HepG2 (cell line): ENCODE measurements around the gene ABCA2. TPM values are rescaled to one million over a fixed set of nuclear protein-coding genes. Genes with fewer than 3 reads are reported as not detected.

Experiments
- CCDC6 ChIP-seq: sonication (generic); formaldehyde crosslinking; IDR thresholded peaks from 2 replicates; pipeline ENCODE4 v1.8.1; 2022; ENCODE audit warnings: mild to moderate bottlenecking, missing genetic modification reagents, moderate library complexity
- HDAC6 ChIP-seq: fragments of 200-600 bp; sonication (generic); IDR thresholded peaks from 2 replicates; pipeline ENCODE4 v1.7.0; 2017; ENCODE audit warnings: mild to moderate bottlenecking, antibody characterized with exemption, low read length, low read depth
- MAX ChIP-seq: IDR thresholded peaks from 2 replicates; pipeline ENCODE4 v1.6.1; 2012; ENCODE audit warnings: inconsistent platforms
- MEF2D ChIP-seq: sonication (generic); formaldehyde crosslinking; IDR thresholded peaks from 2 replicates; pipeline ENCODE4 v1.5.1; 2020; ENCODE audit warnings: mild to moderate bottlenecking, missing genetic modification reagents
- NAIF1 ChIP-seq: sonication (generic); formaldehyde crosslinking; IDR thresholded peaks from 2 replicates; pipeline ENCODE4 v1.5.0; 2020; ENCODE audit warnings: mild to moderate bottlenecking, missing genetic modification reagents, borderline replicate concordance
- PAXIP1 ChIP-seq: sonication (generic); formaldehyde crosslinking; conservative IDR thresholded peaks from 2 replicates; pipeline ENCODE4 v1.4.0; 2020; ENCODE audit warnings: mild to moderate bottlenecking, missing genetic modification reagents, moderate library complexity
- RNF2 ChIP-seq: fragments of 450-650 bp; conservative IDR thresholded peaks from 2 replicates; pipeline ENCODE4 v1.6.1; 2016; ENCODE audit warnings: low read depth
- SIN3A ChIP-seq: IDR thresholded peaks from 2 replicates; pipeline ENCODE4 v1.6.1; 2011; ENCODE audit warnings: low read depth, mild to moderate bottlenecking, control low read depth, low read length, borderline replicate concordance
- TSC22D2 ChIP-seq: sonication (generic); formaldehyde crosslinking; IDR thresholded peaks from 2 replicates; pipeline ENCODE4 v1.5.1; 2020; ENCODE audit warnings: missing genetic modification reagents, mild to moderate bottlenecking, borderline replicate concordance
- YY1 ChIP-seq: IDR thresholded peaks from 2 replicates; pipeline ENCODE4 v1.6.1; 2011; ENCODE audit warnings: low read length, low read depth, moderate library complexity, mild to moderate bottlenecking; ENCODE audit not compliant: insufficient read depth, insufficient replicate concordance
- ZBTB8A ChIP-seq: sonication (generic); formaldehyde crosslinking; IDR thresholded peaks from 2 replicates; pipeline ENCODE4 v1.4.0; 2020; ENCODE audit warnings: mild to moderate bottlenecking, low read depth, missing genetic modification reagents, borderline replicate concordance
- ZNF224 ChIP-seq: sonication (generic); formaldehyde crosslinking; IDR thresholded peaks from 2 replicates; pipeline ENCODE4 v1.5.0; 2020; ENCODE audit warnings: mild to moderate bottlenecking, missing genetic modification reagents
- ZNF431 ChIP-seq: sonication (generic); formaldehyde crosslinking; IDR thresholded peaks from 2 replicates; pipeline ENCODE4 v1.9.0; 2022; ENCODE audit warnings: missing genetic modification reagents, low read depth, mild to moderate bottlenecking, borderline replicate concordance
- ZNF577 ChIP-seq: sonication (generic); formaldehyde crosslinking; IDR thresholded peaks from 2 replicates; pipeline ENCODE4 v1.4.0; 2020; ENCODE audit warnings: mild to moderate bottlenecking, low read depth, missing genetic modification reagents, borderline replicate concordance
- ZNF792 ChIP-seq: IDR thresholded peaks from 2 replicates; pipeline ENCODE4 v1.6.1; 2016
- polyA plus RNA-seq, 8 experiments: library from polyadenylated mRNA; depleted of rRNA in 3 of 8; stranded (reverse) in 7 of 8; unstranded in 1 of 8; fragments of >200 nt; fragmentation: Illumina TruSeq in 4 of 8; extraction: Trizol in 4 of 8; gene quantifications; 2 replicates each; pipeline versions ENCODE4 v1.2.1 to v1.2.3, GENCODE V29; 2011 to 2016; ENCODE audit warnings: low read depth in 4 of 8, missing spikeins in 1 of 8, mixed read lengths in 1 of 8; ENCODE audit not compliant: insufficient read depth in 1 of 8
- total RNA-seq, 5 experiments: library from RNA; depleted of rRNA; stranded (reverse); fragments of >200 nt; fragmentation: Illumina TruSeq; extraction: Trizol; gene quantifications; 2 replicates each; pipeline ENCODE4 v1.2.3, GENCODE V29; 2016; ENCODE audit warnings: low read depth in 1 of 5
- TF ChIP-seq, protein P1 (sequence below): sonication (generic); formaldehyde crosslinking; IDR thresholded peaks from 2 replicates; pipeline ENCODE4 v1.5.0; 2020; ENCODE audit warnings: missing genetic modification reagents
- TF ChIP-seq, protein P2 (sequence below): sonication (generic); formaldehyde crosslinking; IDR thresholded peaks from 2 replicates; pipeline ENCODE4 v1.5.1; 2020; ENCODE audit warnings: missing genetic modification reagents, mild to moderate bottlenecking, borderline replicate concordance
- TF ChIP-seq, protein P3 (sequence below): IDR thresholded peaks from 2 replicates; pipeline ENCODE4 v1.4.0; 2020; ENCODE audit warnings: mild to moderate bottlenecking, missing genetic modification reagents

ABCA2 gene
- total and polyA plus RNA-seq, 2 of the 13 experiments (the other 11 are each of a cell fraction or from before 2014, with no cell fraction given), result 2.9 to 19.2 TPM

DNA sequence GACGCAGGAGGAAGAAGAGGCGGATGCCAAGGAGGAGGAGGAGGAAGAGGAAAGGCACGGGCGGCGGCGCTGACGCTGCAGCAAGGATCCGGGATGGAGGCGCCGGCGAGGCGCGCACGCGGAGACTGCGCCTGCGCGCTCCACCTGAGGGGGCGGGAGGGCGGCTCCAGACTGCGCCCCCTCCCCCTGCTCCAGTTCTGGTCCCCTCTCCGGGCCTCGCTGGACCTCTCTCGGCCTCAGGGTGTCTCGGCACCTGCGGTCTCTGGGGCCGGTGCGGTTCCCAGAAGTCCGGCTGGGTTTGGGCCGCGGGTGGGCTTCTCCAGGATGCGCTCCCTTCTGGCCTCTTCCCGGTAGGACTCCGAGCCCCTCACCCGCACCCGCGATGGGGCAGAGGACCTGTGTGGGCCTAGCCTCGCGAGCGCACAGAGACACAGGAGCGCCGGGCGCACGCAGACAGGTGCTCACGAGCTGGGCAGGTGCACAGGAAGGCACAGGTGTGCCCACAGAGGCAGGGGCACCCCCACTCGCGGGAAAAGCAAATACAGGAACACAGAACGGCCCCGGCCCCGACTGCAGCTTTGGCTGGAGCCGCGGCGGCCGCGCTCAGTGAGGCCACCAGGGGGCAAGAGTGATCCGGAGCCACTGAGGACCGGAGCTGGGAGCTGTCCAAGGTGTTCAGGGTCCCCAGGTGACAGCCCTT, 18.2 kb upstream of the ABCA2 start, which contains the start of gene NPDC1 (continued):
- TF ChIP-seq, protein P1, sequence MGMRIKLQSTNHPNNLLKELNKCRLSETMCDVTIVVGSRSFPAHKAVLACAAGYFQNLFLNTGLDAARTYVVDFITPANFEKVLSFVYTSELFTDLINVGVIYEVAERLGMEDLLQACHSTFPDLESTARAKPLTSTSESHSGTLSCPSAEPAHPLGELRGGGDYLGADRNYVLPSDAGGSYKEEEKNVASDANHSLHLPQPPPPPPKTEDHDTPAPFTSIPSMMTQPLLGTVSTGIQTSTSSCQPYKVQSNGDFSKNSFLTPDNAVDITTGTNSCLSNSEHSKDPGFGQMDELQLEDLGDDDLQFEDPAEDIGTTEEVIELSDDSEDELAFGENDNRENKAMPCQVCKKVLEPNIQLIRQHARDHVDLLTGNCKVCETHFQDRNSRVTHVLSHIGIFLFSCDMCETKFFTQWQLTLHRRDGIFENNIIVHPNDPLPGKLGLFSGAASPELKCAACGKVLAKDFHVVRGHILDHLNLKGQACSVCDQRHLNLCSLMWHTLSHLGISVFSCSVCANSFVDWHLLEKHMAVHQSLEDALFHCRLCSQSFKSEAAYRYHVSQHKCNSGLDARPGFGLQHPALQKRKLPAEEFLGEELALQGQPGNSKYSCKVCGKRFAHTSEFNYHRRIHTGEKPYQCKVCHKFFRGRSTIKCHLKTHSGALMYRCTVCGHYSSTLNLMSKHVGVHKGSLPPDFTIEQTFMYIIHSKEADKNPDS (CRISPR knock-in tag), result 0 out of 2 replicates have a peak, but pooled peaks have one; percentile 59
- TF ChIP-seq MEF2D (CRISPR knock-in tag) (peak; percentile 73), TSC22D2 (peak; percentile 94), NAIF1 (peak; percentile 47; the same call in 1 of the 2 replicates), RNF2 (no peak), ZNF431 (CRISPR knock-in tag) (peak; percentile 53; the same call in 1 of the 2 replicates), MAX (0 out of 2 replicates have a peak, but pooled peaks have one; percentile 37), HDAC6 (no peak), ZNF577 (CRISPR knock-in tag) (no peak), ZBTB8A (CRISPR knock-in tag) (no peak), SIN3A (peak; percentile 94; the same call in 1 of the 2 replicates), ZNF224 (CRISPR knock-in tag) (peak; percentile 30; the same call in 1 of the 2 replicates), YY1 (peak; percentile 42), ZNF792 (peak; percentile 78), CCDC6 (CRISPR knock-in tag) (no peak), PAXIP1 (CRISPR knock-in tag) (peak; percentile 33; the same call in 1 of the 2 replicates)
- TF ChIP-seq, protein P2, sequence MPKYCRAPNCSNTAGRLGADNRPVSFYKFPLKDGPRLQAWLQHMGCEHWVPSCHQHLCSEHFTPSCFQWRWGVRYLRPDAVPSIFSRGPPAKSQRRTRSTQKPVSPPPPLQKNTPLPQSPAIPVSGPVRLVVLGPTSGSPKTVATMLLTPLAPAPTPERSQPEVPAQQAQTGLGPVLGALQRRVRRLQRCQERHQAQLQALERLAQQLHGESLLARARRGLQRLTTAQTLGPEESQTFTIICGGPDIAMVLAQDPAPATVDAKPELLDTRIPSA, result peak; percentile 73; the same call in 1 of the 2 replicates
- TF ChIP-seq, protein P3, sequence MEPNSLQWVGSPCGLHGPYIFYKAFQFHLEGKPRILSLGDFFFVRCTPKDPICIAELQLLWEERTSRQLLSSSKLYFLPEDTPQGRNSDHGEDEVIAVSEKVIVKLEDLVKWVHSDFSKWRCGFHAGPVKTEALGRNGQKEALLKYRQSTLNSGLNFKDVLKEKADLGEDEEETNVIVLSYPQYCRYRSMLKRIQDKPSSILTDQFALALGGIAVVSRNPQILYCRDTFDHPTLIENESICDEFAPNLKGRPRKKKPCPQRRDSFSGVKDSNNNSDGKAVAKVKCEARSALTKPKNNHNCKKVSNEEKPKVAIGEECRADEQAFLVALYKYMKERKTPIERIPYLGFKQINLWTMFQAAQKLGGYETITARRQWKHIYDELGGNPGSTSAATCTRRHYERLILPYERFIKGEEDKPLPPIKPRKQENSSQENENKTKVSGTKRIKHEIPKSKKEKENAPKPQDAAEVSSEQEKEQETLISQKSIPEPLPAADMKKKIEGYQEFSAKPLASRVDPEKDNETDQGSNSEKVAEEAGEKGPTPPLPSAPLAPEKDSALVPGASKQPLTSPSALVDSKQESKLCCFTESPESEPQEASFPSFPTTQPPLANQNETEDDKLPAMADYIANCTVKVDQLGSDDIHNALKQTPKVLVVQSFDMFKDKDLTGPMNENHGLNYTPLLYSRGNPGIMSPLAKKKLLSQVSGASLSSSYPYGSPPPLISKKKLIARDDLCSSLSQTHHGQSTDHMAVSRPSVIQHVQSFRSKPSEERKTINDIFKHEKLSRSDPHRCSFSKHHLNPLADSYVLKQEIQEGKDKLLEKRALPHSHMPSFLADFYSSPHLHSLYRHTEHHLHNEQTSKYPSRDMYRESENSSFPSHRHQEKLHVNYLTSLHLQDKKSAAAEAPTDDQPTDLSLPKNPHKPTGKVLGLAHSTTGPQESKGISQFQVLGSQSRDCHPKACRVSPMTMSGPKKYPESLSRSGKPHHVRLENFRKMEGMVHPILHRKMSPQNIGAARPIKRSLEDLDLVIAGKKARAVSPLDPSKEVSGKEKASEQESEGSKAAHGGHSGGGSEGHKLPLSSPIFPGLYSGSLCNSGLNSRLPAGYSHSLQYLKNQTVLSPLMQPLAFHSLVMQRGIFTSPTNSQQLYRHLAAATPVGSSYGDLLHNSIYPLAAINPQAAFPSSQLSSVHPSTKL (CRISPR knock-in tag), result peak; percentile 28; the same call in 1 of the 2 replicates
